ENCODE measurements around the gene MYT1. TPM values are rescaled to one million over a fixed set of nuclear protein-coding genes. Genes with fewer than 3 reads are reported as not detected.

MYT1 gene
- total RNA-seq, 1 experiment from 2014 or later: not detected

- DNase-seq: no peak
- Histone ChIP-seq H3K9me2 (ENCODE audit: insufficient read depth) (no peaks in the 10 kb centered on the region), H3F3A (ENCODE audit: insufficient read depth, low read depth) (no peaks in the 10 kb centered on the region), H3K27me3 (ENCODE audit: insufficient read depth, low read depth) (peaks cover 54% of the 10 kb centered on the region), H3K4me3 (no peak overlapping the region), H3K4me2 (no peak overlapping the region), H3K36me3 (ENCODE audit: low read depth) (no peaks in the 10 kb centered on the region), H4K20me1 (ENCODE audit: insufficient read depth) (0 out of 2 replicates have a peak, but pooled peaks cover 11% of the 10 kb centered on the region), H3K27ac (no peak overlapping the region), H3K79me2 (ENCODE audit: low read depth) (no peaks in the 10 kb centered on the region), H3K9me3 (ENCODE audit: insufficient read depth, low read depth) (no peaks in the 10 kb centered on the region), H2AFZ (no peak overlapping the region), H3K4me1 (replicated peaks; ENCODE audit: insufficient read depth) (0 out of 2 replicates have a peak, but pooled peaks cover 5% of the 10 kb centered on the region)
- BruUV-seq (replicated peaks): no TSS peak
- TF ChIP-seq EZH2 (IDR thresholded peaks at IDR 0.05; ENCODE audit: low read depth) (no peak), CTCF (conservative IDR thresholded peaks at IDR 0.05) (no peak)
- intact Hi-C loops (cut with micrococcal nuclease; ENCODE audit: unreplicated experiment): no loop called here
- POLR2A ChIA-PET (ENCODE audit: unreplicated experiment): no interaction called here
- CTCF ChIA-PET: no interaction called here
These were observed 5.0 kb upstream of the MYT1 start for GRCh38 chr20:64159286-64159680.

DNA sequence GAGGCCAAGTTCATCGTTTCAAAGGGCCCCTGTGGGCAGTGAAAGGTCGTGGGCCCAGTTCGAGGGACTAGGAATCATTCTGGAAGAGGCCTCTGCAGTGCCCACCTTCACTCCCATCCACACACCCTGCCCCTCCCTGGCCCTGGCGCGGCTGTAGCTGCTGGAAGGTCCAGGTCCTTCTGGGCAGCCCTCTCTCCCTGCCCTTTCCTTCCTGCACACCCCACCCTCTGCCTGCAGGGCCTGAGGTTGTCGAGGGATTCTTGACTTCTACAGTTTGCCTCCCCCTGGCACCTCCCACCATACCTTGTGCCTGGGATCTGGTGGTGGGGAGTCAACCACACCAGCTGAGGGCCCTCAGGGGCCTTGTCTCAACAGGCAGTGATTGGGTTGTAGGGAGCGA lies 4.5 kb upstream of the MYT1 start:
- H3K9me3 ChIP-seq (ENCODE audit: insufficient read depth, low read depth): no peaks in the 10 kb centered on the region
- H3K4me3 ChIP-seq: no peak overlapping the region
- no peak overlapping the region for H3K27ac ChIP-seq
- H3K9me2 ChIP-seq (ENCODE audit: insufficient read depth): no peaks in the 10 kb centered on the region
- BruUV-seq (replicated peaks): no TSS peak
- ChIA-PET POLR2A (ENCODE audit: unreplicated experiment) (no interaction called here), CTCF (no interaction called here)
- H3K79me2 ChIP-seq (ENCODE audit: low read depth): no peaks in the 10 kb centered on the region
- H2AFZ ChIP-seq: no peak overlapping the region
- H4K20me1 ChIP-seq (ENCODE audit: insufficient read depth): 0 out of 2 replicates have a peak, but pooled peaks cover 11% of the 10 kb centered on the region
- H3F3A ChIP-seq (ENCODE audit: insufficient read depth, low read depth): no peaks in the 10 kb centered on the region
- H3K36me3 ChIP-seq (ENCODE audit: low read depth): no peaks in the 10 kb centered on the region
- H3K4me2 ChIP-seq: no peak overlapping the region
- DNase-seq: no peak
- TF ChIP-seq CTCF (conservative IDR thresholded peaks at IDR 0.05) (no peak), EZH2 (IDR thresholded peaks at IDR 0.05; ENCODE audit: low read depth) (no peak)
- intact Hi-C loops (cut with micrococcal nuclease; ENCODE audit: unreplicated experiment): no loop called here
- H3K27me3 ChIP-seq (ENCODE audit: insufficient read depth, low read depth): peaks cover 58% of the 10 kb centered on the region
- H3K4me1 ChIP-seq (replicated peaks; ENCODE audit: insufficient read depth): 0 out of 2 replicates have a peak, but pooled peaks cover 5% of the 10 kb centered on the region

- H3K27me3 ChIP-seq (ENCODE audit: insufficient read depth, low read depth): peaks cover 62% of the 10 kb centered on the region
- no peaks in the 10 kb centered on the region for H3K9me3 ChIP-seq (ENCODE audit: insufficient read depth, low read depth)
- TF ChIP-seq EZH2 (IDR thresholded peaks at IDR 0.05; ENCODE audit: low read depth): no peak
- TF ChIP-seq CTCF (conservative IDR thresholded peaks at IDR 0.05): no peak
- no peaks in the 10 kb centered on the region for H3F3A ChIP-seq (ENCODE audit: insufficient read depth, low read depth)
- CTCF ChIA-PET: no interaction called here
- H3K9me2 ChIP-seq (ENCODE audit: insufficient read depth): no peaks in the 10 kb centered on the region
- no TSS peak for BruUV-seq (replicated peaks)
- H3K4me1 ChIP-seq (replicated peaks; ENCODE audit: insufficient read depth): 0 out of 2 replicates have a peak, but pooled peaks cover 5% of the 10 kb centered on the region
- 0 out of 2 replicates have a peak, but pooled peaks cover 11% of the 10 kb centered on the region for H4K20me1 ChIP-seq (ENCODE audit: insufficient read depth)
- H3K79me2 ChIP-seq (ENCODE audit: low read depth): no peaks in the 10 kb centered on the region
- intact Hi-C loops (cut with micrococcal nuclease; ENCODE audit: unreplicated experiment): no loop called here
- POLR2A ChIA-PET (ENCODE audit: unreplicated experiment): no interaction called here
- no peak overlapping the region for H2AFZ ChIP-seq
- no peak overlapping the region for H3K4me2 ChIP-seq
- no peaks in the 10 kb centered on the region for H3K36me3 ChIP-seq (ENCODE audit: low read depth)
- no peak for DNase-seq
- H3K4me3 ChIP-seq: no peak overlapping the region
- H3K27ac ChIP-seq: no peak overlapping the region
These were observed 4.1 kb upstream of the MYT1 start for GRCh38 chr20:64160118-64160517.

Data from PC-9 (cell line).